WERI-Rb-1 (cell line): ENCODE results near the gene IGF2BP2.

Experiments
- DNase-seq: peaks from one replicate; pipeline ENCODE4 v3.0.0-alpha.2; 2020
- H3K27ac ChIP-seq: fragments of 250-450 bp; sonication (Bioruptor Pico); 2 replicates; pipeline ENCODE4 v1.5.1; 2020; ENCODE audit warnings: mild to moderate bottlenecking, moderate library complexity
- H3K27me3 ChIP-seq: fragments of 250-450 bp; sonication (Bioruptor Pico); 2 replicates; pipeline ENCODE4 v1.5.1; 2021; ENCODE audit warnings: mild to moderate bottlenecking, low read depth, moderate library complexity; ENCODE audit not compliant: insufficient read depth, severe bottlenecking
- H3K36me3 ChIP-seq: fragments of 250-450 bp; sonication (Bioruptor Pico); 2 replicates; pipeline ENCODE4 v1.5.1; 2020; ENCODE audit warnings: mild to moderate bottlenecking, moderate library complexity
- H3K4me3 ChIP-seq: 2 replicates; pipeline ENCODE4 v1.5.1; 2011; ENCODE audit warnings: low read depth, mild to moderate bottlenecking, control low read depth, low read length
- H3K9me3 ChIP-seq: fragments of 250-450 bp; sonication (Bioruptor Pico); 2 replicates; pipeline ENCODE4 v1.5.1; 2021; ENCODE audit warnings: mild to moderate bottlenecking, moderate library complexity; ENCODE audit not compliant: severe bottlenecking
- TF ChIP-seq, protein P1 (sequence below): IDR thresholded peaks from 2 replicates; pipeline ENCODE4 v1.5.1; 2011; ENCODE audit warnings: low read depth, mild to moderate bottlenecking, control low read depth, inconsistent platforms, low read length

Gene IGF2BP2

DNA sequence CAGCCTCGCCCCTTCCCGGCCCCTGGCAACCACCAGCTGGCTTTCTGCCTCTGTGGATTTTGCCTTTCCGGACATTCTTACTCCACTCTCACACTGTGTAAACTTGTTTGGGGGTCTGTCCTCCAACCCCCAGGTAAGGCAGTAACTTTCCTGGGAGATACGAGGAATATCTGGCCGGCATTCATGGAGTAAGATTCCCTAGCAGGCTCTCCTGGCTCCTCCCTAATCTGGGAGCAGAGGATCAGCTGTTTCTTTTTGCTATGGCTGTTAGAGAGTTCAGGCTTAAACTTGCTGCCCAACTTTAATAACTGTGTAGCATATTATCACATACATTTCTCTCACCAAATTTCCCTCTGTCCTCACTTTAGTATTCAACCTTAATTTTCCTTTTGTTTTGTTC lies 64.3 kb downstream of the IGF2BP2 start:
- no peak overlapping the region for H3K4me3 ChIP-seq
- no peaks in the 10 kb centered on the region; the same call in none of the 2 replicates for H3K36me3 ChIP-seq
- no peaks in the 10 kb centered on the region for H3K27me3 ChIP-seq
- H3K27ac ChIP-seq, result no peak overlapping the region
- no peak for DNase-seq
- TF ChIP-seq, protein P1, sequence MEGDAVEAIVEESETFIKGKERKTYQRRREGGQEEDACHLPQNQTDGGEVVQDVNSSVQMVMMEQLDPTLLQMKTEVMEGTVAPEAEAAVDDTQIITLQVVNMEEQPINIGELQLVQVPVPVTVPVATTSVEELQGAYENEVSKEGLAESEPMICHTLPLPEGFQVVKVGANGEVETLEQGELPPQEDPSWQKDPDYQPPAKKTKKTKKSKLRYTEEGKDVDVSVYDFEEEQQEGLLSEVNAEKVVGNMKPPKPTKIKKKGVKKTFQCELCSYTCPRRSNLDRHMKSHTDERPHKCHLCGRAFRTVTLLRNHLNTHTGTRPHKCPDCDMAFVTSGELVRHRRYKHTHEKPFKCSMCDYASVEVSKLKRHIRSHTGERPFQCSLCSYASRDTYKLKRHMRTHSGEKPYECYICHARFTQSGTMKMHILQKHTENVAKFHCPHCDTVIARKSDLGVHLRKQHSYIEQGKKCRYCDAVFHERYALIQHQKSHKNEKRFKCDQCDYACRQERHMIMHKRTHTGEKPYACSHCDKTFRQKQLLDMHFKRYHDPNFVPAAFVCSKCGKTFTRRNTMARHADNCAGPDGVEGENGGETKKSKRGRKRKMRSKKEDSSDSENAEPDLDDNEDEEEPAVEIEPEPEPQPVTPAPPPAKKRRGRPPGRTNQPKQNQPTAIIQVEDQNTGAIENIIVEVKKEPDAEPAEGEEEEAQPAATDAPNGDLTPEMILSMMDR, result no peak
- no peaks in the 10 kb centered on the region for H3K9me3 ChIP-seq

- H3K27ac ChIP-seq, result no peak overlapping the region
- DNase-seq, result no peak
- no peaks in the 10 kb centered on the region; the same call in none of the 2 replicates for H3K36me3 ChIP-seq
- H3K27me3 ChIP-seq, result no peaks in the 10 kb centered on the region
- TF ChIP-seq, protein P1, result no peak
- H3K9me3 ChIP-seq, result no peaks in the 10 kb centered on the region
- no peak overlapping the region for H3K4me3 ChIP-seq
Observed at GRCh38 chr3:185760088-185760487, 64.8 kb downstream of the IGF2BP2 start.

DNA sequence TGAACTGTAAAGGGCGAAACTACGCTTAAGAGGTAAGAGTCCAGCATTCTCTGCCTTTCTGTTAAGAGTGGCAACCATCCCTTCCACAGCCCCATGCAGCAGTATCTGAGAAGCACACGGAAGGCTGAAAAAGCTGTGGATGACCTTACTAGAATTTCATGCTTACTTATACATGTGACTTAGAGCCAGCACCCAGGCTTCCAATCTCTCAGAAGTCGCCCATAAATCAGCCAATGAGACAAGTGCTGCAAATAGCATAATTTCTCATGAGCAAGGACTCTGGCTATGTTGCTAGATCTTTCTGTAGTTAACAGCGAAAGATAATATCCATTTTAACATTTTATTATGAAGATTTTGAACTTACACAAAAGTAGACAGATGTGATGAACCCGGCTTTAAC lies 65.3 kb downstream of the IGF2BP2 start:
- Histone ChIP-seq H3K36me3 (no peaks in the 10 kb centered on the region; the same call in none of the 2 replicates), H3K27ac (no peak overlapping the region), H3K27me3 (no peaks in the 10 kb centered on the region)

DNA sequence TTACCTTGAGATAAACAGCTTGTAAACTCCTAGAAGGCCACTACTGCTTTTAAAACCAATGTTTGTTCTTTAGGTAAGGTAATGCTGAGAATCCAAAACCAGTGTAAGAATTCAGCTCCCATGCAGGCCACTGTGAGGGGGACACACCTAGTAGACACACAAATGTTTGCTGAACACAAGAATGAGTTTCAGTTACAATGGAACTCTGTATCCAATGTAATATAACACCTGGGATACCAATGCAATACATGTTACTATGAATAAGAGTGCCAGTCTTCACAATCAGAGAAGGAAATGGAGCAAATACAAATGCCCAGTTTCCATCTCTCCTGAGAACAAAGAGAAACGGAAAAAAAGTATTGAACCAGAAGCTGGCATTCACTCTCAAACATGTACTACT lies 65.9 kb downstream of the IGF2BP2 start:
- TF ChIP-seq, protein P1, result no peak
- H3K27ac ChIP-seq, result no peak overlapping the region

More for the DNA sequence above, 65.3 kb downstream of the IGF2BP2 start:
- Histone ChIP-seq H3K4me3 (no peak overlapping the region), H3K9me3 (no peaks in the 10 kb centered on the region)
- DNase-seq, result no peak
- TF ChIP-seq, protein P1, result no peak

DNA sequence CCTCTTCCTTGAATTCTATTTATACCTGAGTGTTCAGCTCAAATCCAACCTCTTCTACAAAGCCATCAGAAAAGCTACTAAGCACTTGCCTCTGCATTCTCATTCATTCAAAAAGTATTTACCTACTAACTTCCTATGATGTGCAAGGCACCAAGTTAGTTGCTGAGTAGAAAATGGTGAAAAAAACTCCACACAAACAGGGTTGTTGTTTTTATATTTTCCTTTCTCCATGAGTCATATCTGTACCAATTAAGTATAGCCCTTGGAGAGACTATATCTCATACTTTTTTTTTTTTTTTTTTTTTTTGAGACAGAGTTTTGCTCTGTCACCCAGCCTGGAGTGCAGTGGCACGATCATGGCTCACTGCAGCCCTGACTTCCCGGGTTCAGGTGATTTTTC lies 67.7 kb downstream of the IGF2BP2 start:
- Histone ChIP-seq H3K36me3 (no peaks in the 10 kb centered on the region; the same call in none of the 2 replicates), H3K4me3 (no peak overlapping the region), H3K9me3 (no peaks in the 10 kb centered on the region), H3K27ac (no peak overlapping the region), H3K27me3 (no peaks in the 10 kb centered on the region)
- TF ChIP-seq, protein P1, result no peak
- DNase-seq, result no peak

More for the DNA sequence above, 65.9 kb downstream of the IGF2BP2 start:
- Histone ChIP-seq H3K4me3 (no peak overlapping the region), H3K27me3 (no peaks in the 10 kb centered on the region), H3K36me3 (no peaks in the 10 kb centered on the region; the same call in none of the 2 replicates), H3K9me3 (no peaks in the 10 kb centered on the region)
- no peak for DNase-seq

DNA sequence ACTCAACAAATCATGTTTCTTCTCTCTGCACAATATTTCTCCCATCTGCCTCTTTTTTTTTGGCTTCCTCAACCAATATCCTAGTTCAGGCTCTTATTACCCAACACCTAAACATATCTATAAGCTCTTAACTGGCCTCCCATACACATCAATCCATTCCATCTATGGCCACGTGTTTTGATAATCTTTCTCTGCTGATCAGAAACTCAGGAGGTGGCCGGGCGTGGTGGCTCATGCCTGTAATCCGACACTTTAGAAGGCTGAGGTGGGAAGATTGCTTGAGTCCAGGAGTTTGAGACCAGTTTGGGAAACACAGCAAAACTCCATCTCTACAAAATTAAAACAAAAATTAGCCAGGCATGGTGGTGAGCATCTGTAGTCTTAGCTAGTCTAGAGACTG lies 68.4 kb downstream of the IGF2BP2 start:
- H3K27ac ChIP-seq, result no peak overlapping the region
- H3K27me3 ChIP-seq, result no peaks in the 10 kb centered on the region
- no peaks in the 10 kb centered on the region for H3K9me3 ChIP-seq
- no peaks in the 10 kb centered on the region; the same call in none of the 2 replicates for H3K36me3 ChIP-seq
- DNase-seq, result no peak
- H3K4me3 ChIP-seq, result no peak overlapping the region
- TF ChIP-seq, protein P1, result no peak
